Neural cell (in vitro differentiated cells): ENCODE results near the gene PTP4A2.

Experiments
- EP300 ChIP-seq: fragments of 450-650 bp; conservative IDR thresholded peaks from 2 replicates; pipeline ENCODE4 v1.6.1; 2014; ENCODE audit warnings: antibody characterized with exemption, mild to moderate bottlenecking, moderate library complexity; ENCODE audit not compliant: poor library complexity, severe bottlenecking
- POLR2AphosphoS5 ChIP-seq: IDR thresholded peaks from 2 replicates; pipeline ENCODE4 v1.6.1; 2012
- TAF1 ChIP-seq: IDR thresholded peaks from 2 replicates; pipeline ENCODE4 v1.6.1; 2012; ENCODE audit warnings: low read depth
- TF ChIP-seq, protein P1 (sequence below): fragments of 450-650 bp; IDR thresholded peaks from 2 replicates; pipeline ENCODE4 v1.5.1; 2014; ENCODE audit warnings: antibody characterized with exemption, mild to moderate bottlenecking, moderate library complexity; ENCODE audit not compliant: poor library complexity, severe bottlenecking
- TF ChIP-seq, protein P2 (sequence below): IDR thresholded peaks from 2 replicates; pipeline ENCODE4 v1.6.1; 2012; ENCODE audit warnings: borderline replicate concordance

DNA sequence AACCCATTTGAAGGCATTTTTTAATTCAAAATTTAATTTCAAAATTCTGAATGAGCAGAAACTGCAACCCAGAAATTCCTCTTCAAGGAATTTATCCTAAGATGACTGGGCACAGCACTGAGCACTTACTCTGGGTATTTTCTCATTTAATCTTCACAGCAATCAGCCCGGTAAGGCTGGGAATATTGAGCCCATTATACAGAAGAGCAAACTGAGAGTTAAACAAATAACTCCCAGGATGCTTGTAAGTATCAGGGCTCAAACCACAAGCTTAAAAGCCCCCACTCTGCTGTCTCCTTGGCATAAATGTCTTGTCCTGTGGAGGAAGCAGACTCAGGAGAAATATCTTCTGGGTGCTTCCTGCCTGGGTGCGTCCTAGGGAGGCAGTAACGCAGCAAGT is 69.3 kb downstream of the PTP4A2 start:
- TF ChIP-seq, protein P1, sequence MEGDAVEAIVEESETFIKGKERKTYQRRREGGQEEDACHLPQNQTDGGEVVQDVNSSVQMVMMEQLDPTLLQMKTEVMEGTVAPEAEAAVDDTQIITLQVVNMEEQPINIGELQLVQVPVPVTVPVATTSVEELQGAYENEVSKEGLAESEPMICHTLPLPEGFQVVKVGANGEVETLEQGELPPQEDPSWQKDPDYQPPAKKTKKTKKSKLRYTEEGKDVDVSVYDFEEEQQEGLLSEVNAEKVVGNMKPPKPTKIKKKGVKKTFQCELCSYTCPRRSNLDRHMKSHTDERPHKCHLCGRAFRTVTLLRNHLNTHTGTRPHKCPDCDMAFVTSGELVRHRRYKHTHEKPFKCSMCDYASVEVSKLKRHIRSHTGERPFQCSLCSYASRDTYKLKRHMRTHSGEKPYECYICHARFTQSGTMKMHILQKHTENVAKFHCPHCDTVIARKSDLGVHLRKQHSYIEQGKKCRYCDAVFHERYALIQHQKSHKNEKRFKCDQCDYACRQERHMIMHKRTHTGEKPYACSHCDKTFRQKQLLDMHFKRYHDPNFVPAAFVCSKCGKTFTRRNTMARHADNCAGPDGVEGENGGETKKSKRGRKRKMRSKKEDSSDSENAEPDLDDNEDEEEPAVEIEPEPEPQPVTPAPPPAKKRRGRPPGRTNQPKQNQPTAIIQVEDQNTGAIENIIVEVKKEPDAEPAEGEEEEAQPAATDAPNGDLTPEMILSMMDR = no peak
- TF ChIP-seq TAF1 (no peak), EP300 (no peak), POLR2AphosphoS5 (no peak)
- TF ChIP-seq, protein P2, sequence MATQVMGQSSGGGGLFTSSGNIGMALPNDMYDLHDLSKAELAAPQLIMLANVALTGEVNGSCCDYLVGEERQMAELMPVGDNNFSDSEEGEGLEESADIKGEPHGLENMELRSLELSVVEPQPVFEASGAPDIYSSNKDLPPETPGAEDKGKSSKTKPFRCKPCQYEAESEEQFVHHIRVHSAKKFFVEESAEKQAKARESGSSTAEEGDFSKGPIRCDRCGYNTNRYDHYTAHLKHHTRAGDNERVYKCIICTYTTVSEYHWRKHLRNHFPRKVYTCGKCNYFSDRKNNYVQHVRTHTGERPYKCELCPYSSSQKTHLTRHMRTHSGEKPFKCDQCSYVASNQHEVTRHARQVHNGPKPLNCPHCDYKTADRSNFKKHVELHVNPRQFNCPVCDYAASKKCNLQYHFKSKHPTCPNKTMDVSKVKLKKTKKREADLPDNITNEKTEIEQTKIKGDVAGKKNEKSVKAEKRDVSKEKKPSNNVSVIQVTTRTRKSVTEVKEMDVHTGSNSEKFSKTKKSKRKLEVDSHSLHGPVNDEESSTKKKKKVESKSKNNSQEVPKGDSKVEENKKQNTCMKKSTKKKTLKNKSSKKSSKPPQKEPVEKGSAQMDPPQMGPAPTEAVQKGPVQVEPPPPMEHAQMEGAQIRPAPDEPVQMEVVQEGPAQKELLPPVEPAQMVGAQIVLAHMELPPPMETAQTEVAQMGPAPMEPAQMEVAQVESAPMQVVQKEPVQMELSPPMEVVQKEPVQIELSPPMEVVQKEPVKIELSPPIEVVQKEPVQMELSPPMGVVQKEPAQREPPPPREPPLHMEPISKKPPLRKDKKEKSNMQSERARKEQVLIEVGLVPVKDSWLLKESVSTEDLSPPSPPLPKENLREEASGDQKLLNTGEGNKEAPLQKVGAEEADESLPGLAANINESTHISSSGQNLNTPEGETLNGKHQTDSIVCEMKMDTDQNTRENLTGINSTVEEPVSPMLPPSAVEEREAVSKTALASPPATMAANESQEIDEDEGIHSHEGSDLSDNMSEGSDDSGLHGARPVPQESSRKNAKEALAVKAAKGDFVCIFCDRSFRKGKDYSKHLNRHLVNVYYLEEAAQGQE = no peak
